HEK293 (cell line): ENCODE data around the gene ST7.

Experiments used
- CTCF ChIP-seq: fragments of 450-650 bp; formaldehyde crosslinking; IDR thresholded peaks from 2 replicates; pipeline ENCODE4 v1.5.1; 2016; ENCODE audit warnings: missing biosample characterization, missing genetic modification characterization
- TCF7L2 ChIP-seq: IDR thresholded peaks from 2 replicates; pipeline ENCODE4 v1.6.1; 2011; ENCODE audit warnings: low read depth, mild to moderate bottlenecking, inconsistent platforms, low read length, moderate library complexity, borderline replicate concordance
- ZBTB48 ChIP-seq: fragments of 450-650 bp; formaldehyde crosslinking; IDR thresholded peaks from 2 replicates; pipeline ENCODE4 v1.5.1; 2016; ENCODE audit warnings: missing biosample characterization, missing genetic modification characterization
- ZNF184 ChIP-seq: fragments of 450-650 bp; IDR thresholded peaks from 2 replicates; pipeline ENCODE4 v1.5.1; 2018; ENCODE audit warnings: missing biosample characterization, mild to moderate bottlenecking, missing genetic modification characterization
- ZNF239 ChIP-seq: fragments of 450-650 bp; formaldehyde crosslinking; IDR thresholded peaks from 2 replicates; pipeline ENCODE4 v1.5.1; 2016; ENCODE audit warnings: missing biosample characterization, missing genetic modification characterization
- ZNF501 ChIP-seq: fragments of 450-650 bp; formaldehyde crosslinking; IDR thresholded peaks from 2 replicates; pipeline ENCODE4 v1.5.1; 2016; ENCODE audit warnings: missing biosample characterization, missing genetic modification characterization
- ZNF658 ChIP-seq: fragments of 450-650 bp; formaldehyde crosslinking; IDR thresholded peaks from 2 replicates; pipeline ENCODE4; 2016; ENCODE audit warnings: missing biosample characterization, missing genetic modification characterization

- TF ChIP-seq ZNF239 (tag by site-specific recombination), result no peak
- no peak for TF ChIP-seq ZNF658 (tag by site-specific recombination)
- TF ChIP-seq TCF7L2, result no peak
- no peak for TF ChIP-seq ZBTB48
- no peak for TF ChIP-seq CTCF
- no peak for TF ChIP-seq ZNF184 (tag by site-specific recombination)
- TF ChIP-seq ZNF501 (tag by site-specific recombination), result no peak
These were observed 199.1 kb downstream of the ST7 start for GRCh38 chr7:117152213-117153007.
